Measurements from ENCODE around the gene ABCB10. TPM values are rescaled to one million over a fixed set of nuclear protein-coding genes. Genes with fewer than 3 reads are reported as not detected.

The ABCB10 gene
- total RNA-seq, 2 experiments from 2014 or later: 16.4 to 27.2 TPM

DNA sequence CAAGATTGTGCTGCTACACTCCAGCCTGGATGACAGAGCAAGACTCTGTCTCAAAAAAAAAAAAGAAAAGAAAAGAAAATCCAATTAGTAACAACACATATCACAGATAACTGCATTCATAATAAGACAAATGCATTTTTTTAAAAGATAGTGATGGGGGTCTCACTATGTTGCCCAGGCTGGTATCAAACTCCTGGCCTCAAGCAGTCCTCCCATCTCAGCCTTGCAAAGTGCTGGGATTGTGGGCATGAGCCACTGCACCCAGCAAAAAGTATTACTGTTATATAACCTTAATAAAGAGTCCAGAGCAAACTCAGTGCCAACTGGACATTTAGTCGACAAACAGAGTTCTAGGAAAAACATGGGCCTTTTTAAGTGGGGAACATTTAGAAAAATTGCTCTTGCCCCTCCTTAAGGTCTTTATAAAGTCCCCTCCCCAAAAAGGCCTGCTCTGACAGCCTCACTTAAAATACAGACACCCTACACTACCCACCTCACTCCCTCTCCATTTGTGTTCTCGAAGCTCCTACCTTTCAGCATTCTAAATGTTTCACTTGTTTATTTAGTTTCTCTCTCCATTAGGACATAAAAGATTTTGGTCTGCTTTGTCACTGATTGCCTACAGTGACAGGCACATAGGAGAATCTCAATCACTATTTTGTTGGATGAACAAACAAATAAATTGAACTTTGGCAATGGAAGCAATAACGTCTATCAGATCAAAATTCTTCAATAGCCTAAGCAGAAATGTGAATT is 7.5 kb downstream of the ABCB10 start:
- no peak for TF ChIP-seq EZH2phosphoT487 (IDR thresholded peaks at IDR 0.05; ENCODE audit: borderline replicate concordance, low read depth, low read length)
- TF ChIP-seq, protein P1, sequence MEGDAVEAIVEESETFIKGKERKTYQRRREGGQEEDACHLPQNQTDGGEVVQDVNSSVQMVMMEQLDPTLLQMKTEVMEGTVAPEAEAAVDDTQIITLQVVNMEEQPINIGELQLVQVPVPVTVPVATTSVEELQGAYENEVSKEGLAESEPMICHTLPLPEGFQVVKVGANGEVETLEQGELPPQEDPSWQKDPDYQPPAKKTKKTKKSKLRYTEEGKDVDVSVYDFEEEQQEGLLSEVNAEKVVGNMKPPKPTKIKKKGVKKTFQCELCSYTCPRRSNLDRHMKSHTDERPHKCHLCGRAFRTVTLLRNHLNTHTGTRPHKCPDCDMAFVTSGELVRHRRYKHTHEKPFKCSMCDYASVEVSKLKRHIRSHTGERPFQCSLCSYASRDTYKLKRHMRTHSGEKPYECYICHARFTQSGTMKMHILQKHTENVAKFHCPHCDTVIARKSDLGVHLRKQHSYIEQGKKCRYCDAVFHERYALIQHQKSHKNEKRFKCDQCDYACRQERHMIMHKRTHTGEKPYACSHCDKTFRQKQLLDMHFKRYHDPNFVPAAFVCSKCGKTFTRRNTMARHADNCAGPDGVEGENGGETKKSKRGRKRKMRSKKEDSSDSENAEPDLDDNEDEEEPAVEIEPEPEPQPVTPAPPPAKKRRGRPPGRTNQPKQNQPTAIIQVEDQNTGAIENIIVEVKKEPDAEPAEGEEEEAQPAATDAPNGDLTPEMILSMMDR (conservative IDR thresholded peaks at IDR 0.05; ENCODE audit: low read length): no peak
- H2AFZ ChIP-seq (ENCODE audit: low read length): no peak overlapping the region
- ChIA-PET CTCF (ENCODE audit: unreplicated experiment) (no interaction called here), POLR2A (no interaction called here)
- no peaks in the 10 kb centered on the region for H3K4me1 ChIP-seq (ENCODE audit: insufficient read depth, low read length, poor library complexity, severe bottlenecking)
- no TSS peak for BruUV-seq (replicated peaks)
- intact Hi-C loops (cut with micrococcal nuclease; ENCODE audit: unreplicated experiment): no loop called here
- no peak overlapping the region for H3K4me3 ChIP-seq (ENCODE audit: low read depth, low read length, poor library complexity, severe bottlenecking)
- H3K79me2 ChIP-seq (ENCODE audit: insufficient read depth, low read depth, low read length): no peaks in the 10 kb centered on the region
- no peaks in the 10 kb centered on the region for H4K20me1 ChIP-seq (ENCODE audit: insufficient read depth, low read length)
- no peak for DNase-seq (ENCODE audit: low spot score)
- H3K9me3 ChIP-seq (ENCODE audit: low read length): no peaks in the 10 kb centered on the region
- peaks cover 11% of the 10 kb centered on the region; the same call in 1 of the 2 replicates for H3K36me3 ChIP-seq (ENCODE audit: insufficient read depth, low read length)
- H3K9me2 ChIP-seq (ENCODE audit: insufficient read depth, low read length): no peaks in the 10 kb centered on the region
- H3K27ac ChIP-seq (ENCODE audit: low read depth, low read length, poor library complexity, severe bottlenecking): no peak overlapping the region
- no peak overlapping the region for H3K4me2 ChIP-seq (ENCODE audit: low read length)

DNA sequence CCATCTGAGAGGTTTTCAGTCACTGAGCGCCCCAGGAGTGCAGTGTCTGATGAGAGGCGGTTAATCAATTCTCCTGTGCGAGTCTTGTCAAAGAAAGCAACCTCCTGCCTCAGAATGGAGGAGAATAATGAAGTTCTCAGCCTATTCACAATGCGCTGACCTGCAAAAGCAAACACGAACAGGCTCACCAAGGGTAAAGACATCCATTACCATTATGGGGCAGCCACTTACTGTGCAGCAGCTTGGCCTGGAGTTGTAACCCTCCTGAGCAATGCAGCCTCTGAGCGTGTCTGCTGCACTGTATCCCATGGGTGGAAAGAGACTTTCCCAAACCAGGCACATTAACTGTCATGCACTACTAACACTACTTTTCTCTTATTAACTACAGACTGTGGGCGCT is 11.0 kb downstream of the ABCB10 start:
- no TSS peak for BruUV-seq (replicated peaks)
- H3K4me2 ChIP-seq (ENCODE audit: low read length): no peak overlapping the region
- intact Hi-C loops (cut with micrococcal nuclease; ENCODE audit: unreplicated experiment): no loop called here
- no peaks in the 10 kb centered on the region for H3K9me2 ChIP-seq (ENCODE audit: insufficient read depth, low read length)
- H4K20me1 ChIP-seq (ENCODE audit: insufficient read depth, low read length): no peaks in the 10 kb centered on the region
- H3K36me3 ChIP-seq (ENCODE audit: insufficient read depth, low read length): peaks cover 38% of the 10 kb centered on the region; the same call in 1 of the 2 replicates
- H3K27ac ChIP-seq (ENCODE audit: low read depth, low read length, poor library complexity, severe bottlenecking): no peak overlapping the region
- DNase-seq (ENCODE audit: low spot score): no peak
- no peaks in the 10 kb centered on the region for H3K4me1 ChIP-seq (ENCODE audit: insufficient read depth, low read length, poor library complexity, severe bottlenecking)
- no peak for TF ChIP-seq EZH2phosphoT487 (IDR thresholded peaks at IDR 0.05; ENCODE audit: borderline replicate concordance, low read depth, low read length)
- TF ChIP-seq, protein P1 (conservative IDR thresholded peaks at IDR 0.05; ENCODE audit: low read length): no peak
- ChIA-PET CTCF (ENCODE audit: unreplicated experiment) (no interaction called here), POLR2A (interaction anchor here (0.6 to 1.0 kb wide), 3 partner anchors 74 to 1830 kb away, joined by 3 to 5 read pairs (median 3); no protein-coding TSS in a partner anchor)
- no peaks in the 10 kb centered on the region for H3K9me3 ChIP-seq (ENCODE audit: low read length)
- H3K4me3 ChIP-seq (ENCODE audit: low read depth, low read length, poor library complexity, severe bottlenecking): no peak overlapping the region
- H3K79me2 ChIP-seq (ENCODE audit: insufficient read depth, low read depth, low read length): no peaks in the 10 kb centered on the region
- H2AFZ ChIP-seq (ENCODE audit: low read length): no peak overlapping the region

DNA sequence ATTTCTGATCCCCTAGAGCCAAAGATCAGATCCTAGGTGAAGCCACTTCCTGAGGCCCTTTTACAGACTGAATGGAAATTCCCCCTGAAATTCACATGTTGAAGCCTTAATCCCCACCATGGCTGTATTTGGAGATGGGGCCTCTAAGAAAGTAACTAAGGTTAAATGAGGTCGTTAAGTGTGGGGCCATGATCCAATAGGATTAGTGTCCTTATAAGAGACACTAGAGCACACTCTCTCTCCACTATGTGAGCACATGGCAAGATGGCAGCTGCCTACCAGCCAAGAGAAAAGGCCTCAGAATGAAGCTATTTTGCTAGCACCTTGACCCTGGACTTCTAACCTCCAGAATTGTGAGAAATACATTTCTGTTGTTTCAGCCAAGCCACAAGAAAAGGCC is 13.9 kb downstream of the ABCB10 start:
- ChIA-PET POLR2A (interaction anchor here (0.7 kb wide), 1 partner anchor 18 kb away, joined by 3 read pairs; no protein-coding TSS in a partner anchor), CTCF (ENCODE audit: unreplicated experiment) (no interaction called here)
- no TSS peak for BruUV-seq (replicated peaks)

More for the DNA sequence above, 13.9 kb downstream of the ABCB10 start:
- H3K27ac ChIP-seq (ENCODE audit: low read depth, low read length, poor library complexity, severe bottlenecking): no peak overlapping the region
- H3K4me2 ChIP-seq (ENCODE audit: low read length): no peak overlapping the region
- no peaks in the 10 kb centered on the region for H4K20me1 ChIP-seq (ENCODE audit: insufficient read depth, low read length)
- H2AFZ ChIP-seq (ENCODE audit: low read length): no peak overlapping the region
- H3K4me3 ChIP-seq (ENCODE audit: low read depth, low read length, poor library complexity, severe bottlenecking): no peak overlapping the region
- no peaks in the 10 kb centered on the region for H3K9me3 ChIP-seq (ENCODE audit: low read length)
- DNase-seq (ENCODE audit: low spot score): no peak
- H3K9me2 ChIP-seq (ENCODE audit: insufficient read depth, low read length): no peaks in the 10 kb centered on the region
- peaks cover 61% of the 10 kb centered on the region; the same call in 1 of the 2 replicates for H3K36me3 ChIP-seq (ENCODE audit: insufficient read depth, low read length)
- intact Hi-C loops (cut with micrococcal nuclease; ENCODE audit: unreplicated experiment): no loop called here
- no peaks in the 10 kb centered on the region for H3K79me2 ChIP-seq (ENCODE audit: insufficient read depth, low read depth, low read length)
- H3K4me1 ChIP-seq (ENCODE audit: insufficient read depth, low read length, poor library complexity, severe bottlenecking): no peaks in the 10 kb centered on the region
- TF ChIP-seq, protein P1 (conservative IDR thresholded peaks at IDR 0.05; ENCODE audit: low read length): no peak
- no peak for TF ChIP-seq EZH2phosphoT487 (IDR thresholded peaks at IDR 0.05; ENCODE audit: borderline replicate concordance, low read depth, low read length)

All from OCI-LY7 (cell line).